Measurements from ENCODE around the gene TBCD.

The TBCD gene

DNA sequence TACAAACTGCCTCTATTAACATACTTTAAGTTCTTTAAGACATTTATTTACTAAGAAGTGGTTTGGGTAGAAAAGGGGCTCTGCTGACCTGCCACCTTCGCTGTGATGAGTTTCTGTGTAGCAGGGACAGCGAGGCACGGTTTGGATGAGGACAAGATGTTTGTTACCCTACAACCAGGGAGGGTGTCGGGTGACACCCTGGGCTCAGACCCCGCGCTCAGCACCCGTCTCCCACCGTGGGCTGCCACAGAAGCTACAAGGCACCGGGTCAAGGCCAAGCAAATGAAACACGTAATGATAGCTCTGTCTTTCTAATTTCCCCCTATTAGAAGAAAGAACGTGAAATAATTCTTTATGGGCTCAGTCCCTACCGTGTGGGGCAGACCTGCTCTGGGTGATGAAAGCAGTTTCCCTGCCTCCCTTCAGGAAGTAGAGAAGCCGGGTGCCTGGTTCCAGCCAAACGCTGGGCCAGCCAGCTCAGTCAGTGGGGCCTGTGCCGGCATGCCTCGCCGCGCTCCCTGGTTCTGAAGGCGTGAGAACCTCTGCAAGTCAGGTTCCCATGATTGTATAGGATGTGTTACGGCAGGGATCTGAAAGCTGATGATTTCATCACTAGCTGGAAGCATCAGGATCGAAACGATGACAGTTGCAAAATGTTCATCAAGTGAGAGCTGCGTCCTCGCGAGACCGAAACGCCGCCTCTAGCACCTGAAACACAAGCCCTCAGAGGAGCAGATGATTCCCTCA lies 84.1 kb downstream of the TBCD start:
- peak; percentile 90 for DNase-seq

GRCh38 chr17:82836823-82837357 lies 85.0 kb downstream of the TBCD start:
- DNase-seq = no peak

- DNase-seq = no peak
Measured at GRCh38 chr17:82837586-82838320, 85.9 kb downstream of the TBCD start.

GRCh38 chr17:82838386-82839063 lies 86.7 kb downstream of the TBCD start:
- DNase-seq = no peak

GRCh38 chr17:82839617-82840292 lies 87.9 kb downstream of the TBCD start, which contains the start of gene ZNF750:
Gene ZNF750 (minus strand): TSS chr17:82840022. CDS start chr17:82832454, 7,568 bp downstream.
- DNase-seq = peak; percentile 90

- peak; percentile 86 for DNase-seq
Measured at GRCh38 chr17:82840431-82840831, 88.6 kb downstream of the TBCD start.

DNA sequence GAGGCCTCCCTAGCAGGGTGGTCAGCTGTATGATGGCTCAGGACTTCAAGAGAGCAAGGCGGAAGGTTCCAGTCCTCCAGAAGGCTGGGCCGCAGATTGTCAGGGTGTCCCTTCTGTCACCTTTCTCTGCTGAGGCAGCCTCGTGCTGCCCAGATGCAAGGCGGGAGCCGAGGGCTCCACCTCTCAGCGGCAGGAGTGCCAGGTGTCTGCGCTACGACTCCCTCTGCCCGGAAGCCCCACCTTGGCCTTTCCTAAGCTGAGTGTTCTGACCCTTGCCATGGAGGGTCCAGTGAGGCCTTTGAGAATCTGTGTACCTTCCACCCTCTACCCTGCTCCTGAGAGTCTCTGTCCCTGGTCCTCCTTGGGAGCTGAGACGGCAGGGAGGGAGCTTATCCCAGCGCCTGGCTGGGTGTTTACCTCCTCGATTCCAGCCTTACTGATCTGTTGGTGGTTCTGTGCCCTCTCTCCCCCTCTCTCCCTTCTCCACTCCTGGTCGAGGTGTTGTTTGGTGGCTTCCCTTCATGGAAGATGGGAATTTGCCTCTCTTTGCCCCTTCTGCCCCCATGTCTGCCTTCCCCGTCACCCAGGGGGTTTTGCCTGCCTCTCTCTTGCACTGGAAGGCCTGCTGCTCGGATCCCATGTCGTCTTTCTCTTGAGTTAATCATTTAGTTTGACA lies 90.2 kb downstream of the TBCD start:
- peak; percentile 53 for DNase-seq

- peak; percentile 57 for DNase-seq
Measured at GRCh38 chr17:82843904-82844680, 92.2 kb downstream of the TBCD start.

- DNase-seq = peak; percentile 47
Measured at GRCh38 chr17:82844796-82845162, 92.9 kb downstream of the TBCD start.

DNA sequence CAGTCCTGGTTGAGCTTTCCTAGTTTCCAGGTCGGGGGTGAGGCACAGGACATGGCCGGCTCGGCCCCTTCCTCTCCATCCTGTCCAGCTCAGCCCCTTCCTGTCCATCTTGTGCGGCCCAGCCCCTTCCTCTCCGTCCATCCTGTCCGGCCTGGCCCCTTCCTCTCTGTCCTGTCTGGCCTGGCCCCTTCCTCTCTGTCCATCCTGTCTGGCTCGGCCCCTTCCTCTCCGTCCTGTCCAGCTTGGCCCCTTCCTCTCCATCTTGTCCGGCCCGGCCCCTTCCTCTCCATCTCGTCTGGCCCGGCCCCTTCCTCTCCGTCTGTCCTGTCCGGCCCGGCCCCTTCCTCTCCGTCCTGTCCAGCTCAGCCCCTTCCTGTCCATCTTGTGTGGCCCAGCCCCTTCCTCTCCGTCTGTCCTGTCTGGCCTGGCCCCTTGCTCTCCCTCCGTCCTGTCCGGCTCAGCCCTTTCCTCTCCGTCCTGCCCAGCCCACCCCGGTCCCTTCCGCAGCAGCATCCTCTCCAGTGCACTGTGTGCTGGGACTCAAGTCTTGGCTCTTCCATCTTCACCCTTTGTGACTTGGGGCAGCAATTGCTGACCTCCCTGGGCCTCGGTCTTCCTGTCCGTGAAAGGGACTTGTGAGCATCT lies 93.4 kb downstream of the TBCD start:
- DNase-seq = peak; percentile 62

GRCh38 chr17:82846061-82846691 lies 94.3 kb downstream of the TBCD start:
- peak; percentile 54 for DNase-seq

GRCh38 chr17:82848022-82848592 lies 96.2 kb downstream of the TBCD start:
- DNase-seq = peak; percentile 48

DNA sequence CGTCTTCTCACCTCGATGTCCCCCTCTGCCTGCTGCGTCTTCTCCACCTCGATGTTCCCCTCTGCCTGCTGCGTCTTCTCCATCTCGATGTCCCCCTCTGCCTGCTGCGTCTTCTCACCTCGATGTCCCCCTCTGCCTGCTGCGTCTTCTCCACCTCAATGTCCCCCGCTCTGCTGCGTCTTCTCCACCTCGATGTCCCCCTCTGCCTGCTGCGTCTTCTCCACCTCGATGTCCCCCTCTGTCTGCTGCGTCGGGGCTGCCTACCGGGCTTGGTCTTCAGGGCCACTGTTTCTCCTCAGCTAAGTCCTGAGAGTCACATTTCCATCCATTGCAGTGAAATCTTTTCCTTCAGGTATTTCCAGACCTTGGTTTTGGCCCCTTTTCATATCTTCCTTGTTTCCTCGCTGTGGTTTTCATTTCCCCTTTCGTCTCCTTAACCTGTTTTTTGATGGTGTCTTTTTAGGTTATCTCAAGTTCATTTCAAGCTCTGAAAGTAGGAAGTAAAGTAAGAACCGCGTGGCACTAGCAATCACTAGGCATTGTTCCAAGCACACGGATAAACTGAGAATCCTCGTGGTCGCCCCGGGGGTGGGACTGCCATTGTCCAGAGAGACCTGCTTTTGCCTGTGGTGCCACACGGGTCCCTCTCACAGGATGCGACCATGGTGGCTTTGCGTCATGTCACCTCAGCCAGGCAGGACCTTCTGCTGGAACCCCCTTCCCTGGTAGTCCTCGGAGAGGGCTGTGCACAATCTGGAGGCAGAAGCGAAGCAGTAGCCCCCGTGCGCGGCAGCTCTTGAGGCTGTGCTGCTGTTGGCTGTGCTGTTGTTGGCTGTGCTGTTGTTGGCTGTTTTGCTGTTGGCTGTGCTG lies 97.4 kb downstream of the TBCD start:
- DNase-seq = no peak

GRCh38 chr17:82851381-82851780 lies 99.5 kb downstream of the TBCD start:
- DNase-seq = no peak

GRCh38 chr17:82854226-82854625 lies 102.4 kb downstream of the TBCD start:
- no peak for DNase-seq

DNA sequence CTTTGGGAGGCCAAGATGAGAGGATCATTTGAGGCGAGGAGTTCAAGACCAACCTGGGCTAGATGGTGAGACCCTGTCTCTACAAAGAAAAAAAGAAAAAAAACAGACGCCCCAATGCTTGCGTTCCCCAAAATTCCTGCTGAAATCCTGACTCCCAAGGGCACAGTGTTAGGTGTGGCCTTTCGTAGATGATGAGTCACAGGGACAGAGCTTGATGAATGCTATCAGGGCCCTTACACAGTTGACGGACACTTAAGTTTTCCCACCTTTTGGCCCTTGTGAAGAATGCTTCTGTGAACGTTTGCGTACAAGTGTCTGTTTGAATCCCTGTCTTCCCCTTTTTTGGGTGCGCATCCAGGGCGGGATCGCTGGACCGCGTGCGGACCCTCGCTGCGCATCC lies 104.5 kb downstream of the TBCD start:
- DNase-seq = no peak

DNA sequence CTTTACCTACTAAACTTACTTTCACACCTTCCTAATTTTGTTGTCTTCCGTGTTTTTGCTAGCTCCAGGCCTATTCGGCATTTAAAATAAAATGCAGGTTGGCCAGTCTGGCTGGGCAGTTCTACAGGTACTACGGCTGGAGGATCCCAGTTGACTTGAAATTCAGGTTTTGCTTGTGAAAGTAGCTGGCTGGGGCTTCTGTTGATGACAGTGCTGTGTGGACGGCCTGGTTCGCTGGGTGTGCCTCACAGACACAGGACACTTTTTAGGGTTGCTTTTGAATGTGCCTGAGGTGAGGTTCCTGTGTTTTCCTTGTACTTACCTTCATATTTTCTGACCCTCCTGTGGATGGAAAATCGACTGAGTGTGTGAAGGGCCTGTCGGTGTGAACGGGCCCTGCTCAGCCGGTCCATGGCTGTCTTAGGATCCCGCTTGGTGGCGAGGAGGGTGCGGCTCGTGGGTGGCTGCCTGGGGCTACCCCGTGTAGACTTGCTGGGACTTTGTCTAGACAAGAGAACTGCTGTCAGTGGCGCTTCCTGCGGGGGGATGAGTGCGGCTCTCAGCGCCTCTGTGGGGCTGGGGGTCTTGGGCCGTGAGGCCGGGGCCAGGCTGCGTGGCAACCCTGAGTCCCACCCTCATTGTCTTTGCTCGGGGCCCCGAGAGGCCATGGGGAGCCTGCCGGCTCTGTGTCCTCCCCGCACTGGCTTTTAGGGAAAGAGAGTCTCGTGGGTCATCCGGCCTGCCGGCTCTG lies 106.7 kb downstream of the TBCD start:
- DNase-seq = peak; percentile 96

Data from islet precursor cell (in vitro differentiated cells).